Endodermal cell (in vitro differentiated cells): ENCODE results near the gene RHBDL3. TPM values are rescaled to one million over a fixed set of nuclear protein-coding genes. Genes with fewer than 3 reads are reported as not detected.
A peak's percentile ranks its signal among the peaks of the same experiment; 100 is the strongest.

Source experiments
- DNase-seq: peaks from one replicate; pipeline ENCODE4 v3.0.0-alpha.2; 2017
- H3K27ac ChIP-seq: 2 replicates; pipeline ENCODE4 v1.5.1; 2013; ENCODE audit warnings: mild to moderate bottlenecking, low read depth, low read length, moderate library complexity
- H3K27me3 ChIP-seq: 2 replicates; pipeline ENCODE4 v1.6.1; 2013; ENCODE audit warnings: mild to moderate bottlenecking, low read length, moderate library complexity; ENCODE audit not compliant: insufficient read depth, control insufficient read depth, poor library complexity, severe bottlenecking
- H3K36me3 ChIP-seq: 2 replicates; pipeline ENCODE4 v1.7.0; 2013; ENCODE audit warnings: mild to moderate bottlenecking, low read length, moderate library complexity; ENCODE audit not compliant: control insufficient read depth, insufficient read depth
- H3K4me1 ChIP-seq: one replicate; pipeline ENCODE4 v1.7.0; 2013; ENCODE audit warnings: low read length; ENCODE audit not compliant: control insufficient read depth, insufficient read depth
- H3K4me3 ChIP-seq: 2 replicates; pipeline ENCODE4 v1.5.1; 2013; ENCODE audit warnings: mild to moderate bottlenecking, low read length, moderate library complexity
- H3K9ac ChIP-seq: 2 replicates; pipeline ENCODE4 v1.6.1; 2013; ENCODE audit warnings: mild to moderate bottlenecking, low read length, moderate library complexity; ENCODE audit not compliant: poor library complexity, severe bottlenecking; ENCODE audit errors: extremely low read depth
- H3K9me3 ChIP-seq: 2 replicates; pipeline ENCODE4 v1.6.1; 2013; ENCODE audit warnings: mild to moderate bottlenecking, low read length, moderate library complexity; ENCODE audit not compliant: control insufficient read depth
- H3K27ac Mint-ChIP-seq: 2 replicates; pipeline ENCODE4 v1.8.0; 2020; ENCODE audit warnings: mixed read lengths
- H3K27me3 Mint-ChIP-seq: 2 replicates; pipeline ENCODE4 v1.8.0; 2021; ENCODE audit warnings: mild to moderate bottlenecking, mixed read lengths; ENCODE audit not compliant: insufficient read depth
- H3K36me3 Mint-ChIP-seq: 2 replicates; pipeline ENCODE4 v1.8.0; 2020; ENCODE audit warnings: low read depth, mixed read lengths
- H3K4me1 Mint-ChIP-seq: 2 replicates; pipeline ENCODE4 v1.8.0; 2020; ENCODE audit warnings: mixed read lengths
- H3K4me3 Mint-ChIP-seq: 2 replicates; pipeline ENCODE4 v1.8.0; 2020; ENCODE audit warnings: mild to moderate bottlenecking, moderate library complexity, mixed read lengths
- H3K9me3 Mint-ChIP-seq: 2 replicates; pipeline ENCODE4 v1.8.0; 2020; ENCODE audit warnings: mild to moderate bottlenecking, mixed read lengths
- WGBS, 2 experiments: methylation state at CpG; one replicate each; pipeline versions ENCODE4 v1.1.5 to v1.1.7; 2013; ENCODE audit warnings: missing lambda C conversion rate in 2 of 2, mixed read lengths in 1 of 2; ENCODE audit not compliant: insufficient coverage in 1 of 2, insufficient read length in 1 of 2; 5-methylcytosine and 5-hydroxymethylcytosine counted together
- total RNA-seq, 2 donors: library from RNA; stranded (reverse); fragmentation: NEBNext Ultra II Directional in 1 of 2; extraction: Animal tissue kit (Norgen Biotek cat#: 25700) in 1 of 2; gene quantifications; 2 replicates in 1 of 2; 3 replicates in 1 of 2; pipeline ENCODE4 v1.2.1, GENCODE V29; 2021
- TF ChIP-seq, protein P1 (sequence below): fragments of 200-600 bp; sonication (generic); conservative IDR thresholded peaks from 2 replicates; pipeline ENCODE4 v1.5.0; 2021; ENCODE audit warnings: antibody characterized with exemption, mild to moderate bottlenecking

RHBDL3 gene
- total RNA-seq, 2 donors from 2014 or later = 0.35 to 1.4 TPM

- WGBS, 2 experiments = 63 to 86% methylated on average over 1 to 3 of the region's 4 CpGs
- peaks cover 31% of the 10 kb centered on the region for H3K4me1 Mint-ChIP-seq
These were observed 42.0 kb downstream of the RHBDL3 start for GRCh38 chr17:32307658-32308057.

DNA sequence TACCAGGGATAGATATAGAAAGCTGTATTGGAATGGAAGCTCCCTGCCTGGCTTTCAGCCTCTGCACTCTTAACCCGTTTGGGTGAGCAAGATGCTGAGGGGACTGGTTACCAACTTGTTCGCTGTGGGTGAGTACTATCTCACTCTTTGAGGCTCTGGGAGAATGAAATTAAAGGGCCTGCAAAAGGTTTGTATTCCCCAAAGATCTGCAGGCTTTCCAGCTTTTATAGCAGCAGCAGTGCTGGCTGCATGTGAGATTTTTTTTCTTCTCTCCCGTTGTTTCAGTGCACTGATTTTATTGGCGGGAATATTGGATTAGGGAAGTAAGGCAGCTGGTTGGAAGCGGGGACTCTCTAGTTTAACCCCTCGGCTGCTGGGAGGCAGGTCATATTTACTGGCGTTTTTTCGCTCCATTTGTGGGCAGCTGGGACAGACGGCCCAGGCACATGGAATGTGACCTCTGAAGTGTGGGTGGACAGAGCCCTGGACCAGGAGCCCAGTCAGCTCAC is 45.5 kb downstream of the RHBDL3 start:
- TF ChIP-seq, protein P1, sequence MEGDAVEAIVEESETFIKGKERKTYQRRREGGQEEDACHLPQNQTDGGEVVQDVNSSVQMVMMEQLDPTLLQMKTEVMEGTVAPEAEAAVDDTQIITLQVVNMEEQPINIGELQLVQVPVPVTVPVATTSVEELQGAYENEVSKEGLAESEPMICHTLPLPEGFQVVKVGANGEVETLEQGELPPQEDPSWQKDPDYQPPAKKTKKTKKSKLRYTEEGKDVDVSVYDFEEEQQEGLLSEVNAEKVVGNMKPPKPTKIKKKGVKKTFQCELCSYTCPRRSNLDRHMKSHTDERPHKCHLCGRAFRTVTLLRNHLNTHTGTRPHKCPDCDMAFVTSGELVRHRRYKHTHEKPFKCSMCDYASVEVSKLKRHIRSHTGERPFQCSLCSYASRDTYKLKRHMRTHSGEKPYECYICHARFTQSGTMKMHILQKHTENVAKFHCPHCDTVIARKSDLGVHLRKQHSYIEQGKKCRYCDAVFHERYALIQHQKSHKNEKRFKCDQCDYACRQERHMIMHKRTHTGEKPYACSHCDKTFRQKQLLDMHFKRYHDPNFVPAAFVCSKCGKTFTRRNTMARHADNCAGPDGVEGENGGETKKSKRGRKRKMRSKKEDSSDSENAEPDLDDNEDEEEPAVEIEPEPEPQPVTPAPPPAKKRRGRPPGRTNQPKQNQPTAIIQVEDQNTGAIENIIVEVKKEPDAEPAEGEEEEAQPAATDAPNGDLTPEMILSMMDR = no peak
- Histone ChIP-seq H3K27ac (peak overlapping the region; percentile 60), H3K4me3 (no peak overlapping the region), H3K9ac (no peak overlapping the region), H3K27me3 (no peaks in the 10 kb centered on the region), H3K9me3 (no peaks in the 10 kb centered on the region), H3K36me3 (no peaks in the 10 kb centered on the region), H3K4me1 (no peaks in the 10 kb centered on the region)
- Mint-ChIP-seq H3K9me3 (no peaks in the 10 kb centered on the region), H3K27ac (no peak overlapping the region), H3K4me1 (peaks cover 15% of the 10 kb centered on the region), H3K4me3 (peak overlapping the region; percentile 8), H3K36me3 (no peaks in the 10 kb centered on the region), H3K27me3 (peaks cover 9% of the 10 kb centered on the region)
- DNase-seq = peak; percentile 71
- 35 to 36% methylated on average over 5 to 9 of the region's 9 CpGs for WGBS, 2 experiments

More at GRCh38 chr17:32307658-32308057, 42.0 kb downstream of the RHBDL3 start:
- Histone ChIP-seq H3K36me3 (no peaks in the 10 kb centered on the region), H3K4me1 (no peaks in the 10 kb centered on the region), H3K9me3 (no peaks in the 10 kb centered on the region), H3K27ac (no peak overlapping the region), H3K27me3 (no peaks in the 10 kb centered on the region), H3K4me3 (no peak overlapping the region), H3K9ac (no peak overlapping the region)
- TF ChIP-seq, protein P1 = no peak
- Mint-ChIP-seq H3K27ac (no peak overlapping the region), H3K27me3 (no peaks in the 10 kb centered on the region), H3K4me3 (no peak overlapping the region), H3K36me3 (no peaks in the 10 kb centered on the region), H3K9me3 (no peaks in the 10 kb centered on the region)
- no peak for DNase-seq

DNA sequence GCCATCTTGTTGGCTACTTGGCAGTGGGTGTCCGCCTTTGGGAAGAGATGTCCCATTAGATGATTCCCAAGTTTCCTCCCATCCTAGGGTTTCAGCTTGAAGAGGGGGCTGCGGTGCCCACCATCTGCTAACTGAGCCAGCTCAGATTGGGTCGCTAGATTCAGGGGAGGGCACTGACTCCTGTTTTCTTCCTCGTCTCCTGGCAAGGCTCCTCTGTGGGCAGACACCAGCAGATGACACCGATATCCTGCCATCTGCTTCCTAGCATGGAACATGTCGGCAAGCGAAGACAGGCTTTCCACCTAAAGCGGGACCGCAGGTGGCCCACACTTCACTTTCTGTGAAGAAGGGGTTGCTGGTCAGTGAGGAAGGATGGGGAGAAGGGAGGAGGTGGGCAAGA is 49.0 kb downstream of the RHBDL3 start:
- Histone ChIP-seq H3K36me3 (no peaks in the 10 kb centered on the region), H3K27ac (no peak overlapping the region), H3K9me3 (no peaks in the 10 kb centered on the region), H3K9ac (no peak overlapping the region), H3K27me3 (no peaks in the 10 kb centered on the region), H3K4me3 (no peak overlapping the region), H3K4me1 (no peaks in the 10 kb centered on the region)
- H3K27ac Mint-ChIP-seq = no peak overlapping the region
- TF ChIP-seq, protein P1 = no peak
- peaks cover 15% of the 10 kb centered on the region for H3K4me1 Mint-ChIP-seq
- H3K4me3 Mint-ChIP-seq = no peak overlapping the region
- WGBS, 2 experiments = 95 to 97% methylated on average over 6 to 9 of the region's 9 CpGs
- H3K9me3 Mint-ChIP-seq = no peaks in the 10 kb centered on the region
- DNase-seq = no peak
- peaks cover 9% of the 10 kb centered on the region for H3K27me3 Mint-ChIP-seq
- H3K36me3 Mint-ChIP-seq = no peaks in the 10 kb centered on the region
